Astrocyte (in vitro differentiated cells and primary cell): ENCODE data around the gene EFTUD2. TPM values are rescaled to one million over a fixed set of nuclear protein-coding genes. Genes with fewer than 3 reads are reported as not detected.

Experiments
- DNase-seq: peaks from one replicate; pipeline ENCODE4 v3.0.0-alpha.2; 2010; ENCODE audit warnings: low read depth
- FAIRE-seq: peaks from 2 replicates; lab custom pipeline; 2011; peaks lifted over from hg19 to GRCh38; lab: Jason Lieb, UNC
- H2AFZ ChIP-seq: 2 replicates; pipeline ENCODE4 v1.6.0; 2012; ENCODE audit warnings: low read depth, low read length, inconsistent platforms
- H3K27ac ChIP-seq: 2 replicates; pipeline ENCODE4 v1.5.1; 2011; ENCODE audit warnings: low read depth, low read length, inconsistent platforms
- H3K27me3 ChIP-seq: 2 replicates; pipeline ENCODE4 v1.6.0; 2011; ENCODE audit warnings: low read length, inconsistent platforms; ENCODE audit not compliant: insufficient read depth
- H3K36me3 ChIP-seq: 2 replicates; pipeline ENCODE4 v1.5.1; 2011; ENCODE audit warnings: low read length, inconsistent platforms; ENCODE audit not compliant: insufficient read depth
- H3K4me1 ChIP-seq: 2 replicates; pipeline ENCODE4 v1.5.1; 2011; ENCODE audit warnings: low read length, inconsistent platforms; ENCODE audit not compliant: insufficient read depth
- H3K4me2 ChIP-seq: 2 replicates; pipeline ENCODE4 v1.6.0; 2012; ENCODE audit warnings: low read length, inconsistent platforms
- H3K4me3 ChIP-seq: 2 replicates; pipeline ENCODE4 v1.5.1; 2011; ENCODE audit warnings: low read depth, mild to moderate bottlenecking, low read length, inconsistent platforms; ENCODE audit not compliant: insufficient read depth
- H3K79me2 ChIP-seq: 2 replicates; pipeline ENCODE4 v1.6.0; 2012; ENCODE audit warnings: mild to moderate bottlenecking, low read length, inconsistent platforms; ENCODE audit not compliant: insufficient read depth
- H3K9ac ChIP-seq: 2 replicates; pipeline ENCODE4 v1.6.0; 2012; ENCODE audit warnings: mild to moderate bottlenecking, low read length, inconsistent platforms
- H3K9me3 ChIP-seq: 2 replicates; pipeline ENCODE4 v1.5.1; 2012; ENCODE audit warnings: low read depth, mild to moderate bottlenecking, low read length, inconsistent platforms; ENCODE audit not compliant: insufficient read depth
- H4K20me1 ChIP-seq: 2 replicates; pipeline ENCODE4 v1.6.0; 2012; ENCODE audit warnings: low read length, inconsistent platforms; ENCODE audit not compliant: insufficient read depth
- H3K27ac Mint-ChIP-seq: one replicate; pipeline ENCODE4 v1.8.0; 2021; ENCODE audit warnings: mild to moderate bottlenecking, mixed read lengths; ENCODE audit not compliant: unreplicated experiment
- H3K27me3 Mint-ChIP-seq: one replicate; pipeline ENCODE4 v1.8.0; 2021; ENCODE audit warnings: low read depth, mixed read lengths; ENCODE audit not compliant: unreplicated experiment
- H3K36me3 Mint-ChIP-seq: one replicate; pipeline ENCODE4 v1.8.0; 2021; ENCODE audit warnings: low read depth, mixed read lengths; ENCODE audit not compliant: unreplicated experiment
- H3K4me1 Mint-ChIP-seq: one replicate; pipeline ENCODE4 v1.8.0; 2021; ENCODE audit warnings: low read depth, mixed read lengths; ENCODE audit not compliant: unreplicated experiment
- H3K4me3 Mint-ChIP-seq: one replicate; pipeline ENCODE4 v1.8.0; 2021; ENCODE audit warnings: mild to moderate bottlenecking, moderate library complexity, mixed read lengths; ENCODE audit not compliant: unreplicated experiment
- H3K9me3 Mint-ChIP-seq: one replicate; pipeline ENCODE4 v1.8.0; 2021; ENCODE audit warnings: mild to moderate bottlenecking, mixed read lengths; ENCODE audit not compliant: unreplicated experiment
- CTCF ChIP-seq: IDR thresholded peaks from 2 replicates; pipeline ENCODE4 v1.5.1; 2011; ENCODE audit warnings: low read depth, mild to moderate bottlenecking, inconsistent platforms, low read length, moderate library complexity; ENCODE audit not compliant: insufficient read depth
- EZH2 ChIP-seq: IDR thresholded peaks from 2 replicates; pipeline ENCODE4 v1.6.1; 2012; ENCODE audit warnings: mild to moderate bottlenecking, low read length, inconsistent platforms; ENCODE audit not compliant: insufficient read depth
- total RNA-seq: library from RNA; stranded (reverse); gene quantifications from 2 replicates; pipeline ENCODE4 v1.2.1, GENCODE V29; 2021

Gene EFTUD2
- total RNA-seq, 1 donor from 2014 or later = 129 TPM

DNA sequence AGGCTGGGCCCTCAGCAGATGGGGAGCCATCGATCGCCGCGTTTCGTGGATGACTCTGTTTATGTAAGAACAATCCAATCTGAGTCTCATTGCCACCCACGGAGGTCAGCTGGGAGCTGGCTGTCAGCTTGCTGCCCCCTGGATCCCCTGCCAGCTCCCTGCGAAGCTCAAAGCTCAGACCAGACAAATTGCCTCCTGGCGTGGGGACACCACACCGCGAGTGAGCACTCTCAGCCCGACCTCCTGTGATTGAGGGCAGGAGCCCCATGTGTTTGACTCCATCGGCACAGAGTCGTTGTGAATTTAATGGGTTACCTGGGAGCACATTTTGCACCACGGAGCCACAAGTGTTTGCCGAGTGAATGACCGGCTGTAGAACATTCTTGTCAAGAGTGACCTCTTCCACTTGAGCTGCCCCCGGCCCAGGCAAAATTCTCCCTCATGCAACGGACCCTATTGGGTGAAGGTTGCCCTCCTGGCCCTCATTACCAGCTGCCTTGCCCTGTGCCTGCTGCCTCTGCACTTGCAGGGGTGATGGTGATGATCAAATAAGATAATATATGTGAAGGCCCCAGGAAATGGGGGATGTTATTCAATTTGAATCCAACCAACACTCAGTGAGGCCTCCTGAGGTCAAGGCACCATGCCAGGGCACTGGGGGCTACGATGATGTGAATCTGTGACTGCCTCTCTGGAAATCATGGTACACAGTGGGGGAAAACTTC lies 23.7 kb upstream of the EFTUD2 start:
- FAIRE-seq (no peak), DNase-seq (no peak)
- H3K4me2 ChIP-seq = no peak overlapping the region
- TF ChIP-seq EZH2 (no peak), CTCF (no peak)
- H3K4me3 ChIP-seq = no peak overlapping the region
- H3K79me2 ChIP-seq = no peaks in the 10 kb centered on the region
- no peaks in the 10 kb centered on the region for H3K9me3 ChIP-seq
- no peaks in the 10 kb centered on the region for H3K4me1 ChIP-seq
- Mint-ChIP-seq H3K27me3 (peaks cover 38% of the 10 kb centered on the region), H3K36me3 (no peaks in the 10 kb centered on the region), H3K27ac (no peak overlapping the region), H3K9me3 (no peaks in the 10 kb centered on the region), H3K4me3 (no peak overlapping the region), H3K4me1 (no peaks in the 10 kb centered on the region)
- no peaks in the 10 kb centered on the region for H4K20me1 ChIP-seq
- H3K36me3 ChIP-seq = peaks cover 4% of the 10 kb centered on the region
- no peak overlapping the region for H3K27ac ChIP-seq
- no peak overlapping the region for H2AFZ ChIP-seq
- no peak overlapping the region for H3K9ac ChIP-seq
- H3K27me3 ChIP-seq = peaks cover 9% of the 10 kb centered on the region

DNA sequence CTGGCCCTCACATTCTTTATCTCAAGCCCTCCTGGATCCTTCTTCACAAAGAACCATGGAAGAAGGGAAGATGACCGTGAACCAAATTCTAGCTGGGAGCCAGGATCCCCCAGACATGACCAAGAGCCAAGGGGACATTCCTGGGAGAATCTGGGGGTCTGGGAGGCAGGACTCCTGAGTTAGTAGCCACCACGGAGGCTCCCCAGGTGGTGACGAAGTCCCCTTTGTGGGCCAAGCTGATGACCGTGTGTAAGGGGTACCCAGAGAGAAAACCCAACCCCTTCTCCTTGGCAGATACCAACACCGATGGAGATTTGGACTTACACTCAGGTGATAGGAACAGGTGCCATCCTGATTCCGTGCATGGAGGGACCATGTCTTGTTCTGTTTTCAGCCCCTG lies 22.9 kb upstream of the EFTUD2 start:
- H3K9me3 ChIP-seq = no peaks in the 10 kb centered on the region
- H3K27me3 Mint-ChIP-seq = peaks cover 42% of the 10 kb centered on the region
- no peaks in the 10 kb centered on the region for H3K36me3 ChIP-seq
- H3K36me3 Mint-ChIP-seq = no peaks in the 10 kb centered on the region
- no peaks in the 10 kb centered on the region for H3K9me3 Mint-ChIP-seq
- no peak overlapping the region for H3K27ac Mint-ChIP-seq
- H4K20me1 ChIP-seq = no peaks in the 10 kb centered on the region
- H3K79me2 ChIP-seq = no peaks in the 10 kb centered on the region
- H3K4me3 Mint-ChIP-seq = no peak overlapping the region
- H3K9ac ChIP-seq = no peak overlapping the region
- no peak overlapping the region for H3K27ac ChIP-seq
- FAIRE-seq (no peak), DNase-seq (no peak)
- no peak overlapping the region for H3K4me2 ChIP-seq
- H2AFZ ChIP-seq = no peak overlapping the region
- TF ChIP-seq EZH2 (no peak), CTCF (no peak)
- no peak overlapping the region for H3K4me3 ChIP-seq
- peaks cover 9% of the 10 kb centered on the region for H3K27me3 ChIP-seq
- peaks cover 4% of the 10 kb centered on the region for H3K4me1 ChIP-seq
- no peaks in the 10 kb centered on the region for H3K4me1 Mint-ChIP-seq

DNA sequence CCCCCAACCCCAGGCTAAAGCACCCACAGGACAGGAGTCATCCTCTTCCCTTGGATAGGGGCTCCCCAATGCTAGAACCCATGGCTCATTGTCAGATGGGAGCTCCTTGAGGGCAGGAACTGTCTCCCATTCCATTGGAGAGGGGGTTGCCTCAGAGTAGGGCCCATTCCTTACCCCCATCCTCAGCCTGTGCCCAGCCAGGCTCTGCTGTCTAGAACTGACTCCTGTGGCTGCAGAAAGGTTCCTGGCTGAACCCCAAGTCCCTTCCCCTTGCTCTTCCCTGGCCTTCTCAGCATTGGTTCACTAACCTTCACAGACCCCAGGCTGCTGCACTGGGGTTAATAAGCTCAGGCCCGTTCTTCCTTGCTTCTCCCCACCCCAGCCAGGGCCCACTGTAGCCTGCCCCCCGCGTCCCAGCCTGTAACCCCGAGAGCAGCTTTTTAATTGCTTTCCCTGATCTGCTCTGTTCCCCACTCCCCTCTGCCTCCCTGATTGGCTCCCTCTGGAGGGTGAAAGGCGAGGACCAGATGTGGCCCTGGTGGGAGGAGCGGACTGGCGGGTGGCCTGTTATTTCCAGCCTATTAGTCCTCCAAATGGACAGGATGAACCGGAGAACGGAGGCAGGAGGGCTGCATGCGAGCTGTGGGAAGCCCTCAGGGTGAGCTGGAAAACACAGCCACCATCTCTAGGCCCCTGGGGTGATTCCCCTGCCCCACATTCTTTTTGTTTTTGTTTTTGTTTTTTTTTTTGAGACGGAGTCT lies 22.1 kb upstream of the EFTUD2 start:
- DNase-seq (no peak), FAIRE-seq (no peak)
- no peaks in the 10 kb centered on the region for H3K9me3 ChIP-seq
- H3K36me3 Mint-ChIP-seq = no peaks in the 10 kb centered on the region
- no peaks in the 10 kb centered on the region for H3K9me3 Mint-ChIP-seq
- H3K27ac ChIP-seq = no peak overlapping the region
- no peaks in the 10 kb centered on the region for H3K79me2 ChIP-seq
- peaks cover 9% of the 10 kb centered on the region for H3K27me3 ChIP-seq
- no peak overlapping the region for H3K9ac ChIP-seq
- H4K20me1 ChIP-seq = no peaks in the 10 kb centered on the region
- H3K36me3 ChIP-seq = no peaks in the 10 kb centered on the region
- H3K4me3 Mint-ChIP-seq = no peak overlapping the region
- H3K4me3 ChIP-seq = no peak overlapping the region
- no peak overlapping the region for H3K27ac Mint-ChIP-seq
- no peaks in the 10 kb centered on the region for H3K4me1 Mint-ChIP-seq
- no peak overlapping the region for H3K4me2 ChIP-seq
- H3K27me3 Mint-ChIP-seq = peaks cover 41% of the 10 kb centered on the region
- no peak overlapping the region for H2AFZ ChIP-seq
- no peak for TF ChIP-seq EZH2
- no peak for TF ChIP-seq CTCF
- H3K4me1 ChIP-seq = peaks cover 11% of the 10 kb centered on the region
